Stomach smooth muscle (tissue), 2 donors: ENCODE measurements around the gene SEC24B.
"Not testable (repeated sequence)": the region's sequence is repeated elsewhere in the genome, so short reads cannot be mapped to it uniquely, and the experiment has no call there.

Experiments used
- H3K27ac ChIP-seq: one replicate; pipeline ENCODE4 v1.7.0; 2013; ENCODE audit warnings: mild to moderate bottlenecking, low read length, inconsistent platforms
- H3K27me3 ChIP-seq, 2 donors: one replicate each; pipeline ENCODE4 v1.7.0; 2013; ENCODE audit warnings: low read length in 2 of 2; ENCODE audit not compliant: insufficient read depth in 2 of 2, control insufficient read depth in 1 of 2
- H3K36me3 ChIP-seq, 2 donors: one replicate each; pipeline ENCODE4 v1.7.0; 2013; ENCODE audit warnings: low read length in 2 of 2; ENCODE audit not compliant: control insufficient read depth in 2 of 2, insufficient read depth in 2 of 2
- H3K4me1 ChIP-seq: one replicate; pipeline ENCODE4 v1.7.0; 2013; ENCODE audit warnings: low read length; ENCODE audit not compliant: control insufficient read depth, insufficient read depth
- H3K4me3 ChIP-seq, 2 donors: one replicate each; pipeline ENCODE4 v1.7.0; 2013; ENCODE audit warnings: low read length in 2 of 2
- H3K9ac ChIP-seq, 2 donors: one replicate each; pipeline ENCODE4 v1.7.0; 2013; ENCODE audit warnings: low read length in 2 of 2, mild to moderate bottlenecking in 1 of 2
- H3K9me3 ChIP-seq, 2 donors: one replicate each; pipeline ENCODE4 v1.7.0; 2013; ENCODE audit warnings: low read length in 2 of 2; ENCODE audit not compliant: control insufficient read depth in 2 of 2
- donor health status: healthy.
- donor health status: Pancreatic carcinoma.

The SEC24B gene

DNA sequence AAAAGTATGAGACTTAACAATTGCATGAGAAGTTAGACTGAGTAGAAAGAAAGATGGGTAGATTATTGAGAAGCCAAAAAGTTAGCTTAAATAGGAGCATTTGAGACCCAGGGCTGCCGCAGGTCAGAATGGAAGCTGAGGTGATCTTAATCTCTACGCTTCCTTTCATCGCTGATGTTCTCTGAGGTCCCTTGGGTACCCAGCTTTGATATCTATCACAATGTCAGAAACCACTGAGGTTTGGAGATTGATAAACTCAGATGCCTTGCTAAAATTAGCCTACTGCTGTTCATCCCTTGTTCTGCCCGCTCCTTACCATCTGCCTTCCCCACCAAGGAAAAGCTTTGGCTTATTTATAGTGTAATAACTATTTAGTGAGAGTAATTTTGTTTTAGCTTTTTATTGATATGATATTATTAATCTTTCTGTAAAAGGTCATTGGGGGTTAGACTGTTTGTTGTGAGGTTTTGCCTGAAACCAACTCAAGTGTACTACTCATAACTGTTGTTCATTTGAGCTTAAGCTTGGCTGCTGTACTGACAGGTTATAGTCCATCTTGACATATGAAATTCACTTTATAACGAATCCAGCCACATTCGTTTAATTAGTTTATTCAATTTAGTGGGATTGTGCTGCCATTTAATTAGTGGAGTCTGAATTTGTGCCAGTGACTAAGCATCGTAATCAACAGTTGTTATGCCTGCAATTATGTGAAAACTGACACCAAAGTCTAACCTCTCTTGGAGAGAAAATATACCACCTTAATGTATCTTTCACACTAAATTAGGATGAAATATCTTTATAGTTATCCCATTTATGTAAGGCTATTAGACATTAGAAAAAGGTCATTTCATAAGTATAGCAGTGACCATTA is 141.6 kb downstream of the SEC24B start:
- Histone ChIP-seq H3K4me3 (no peak overlapping the region), H3K4me1 (no peaks in the 10 kb centered on the region), H3K27me3 (no peaks in the 10 kb centered on the region), H3K9ac (no peak overlapping the region), H3K9me3 (no peaks in the 10 kb centered on the region), H3K27ac (no peak overlapping the region), H3K36me3 (no peaks in the 10 kb centered on the region)

GRCh38 chr4:109576462-109576861 is 142.8 kb downstream of the SEC24B start:
- no peak overlapping the region for H3K27ac ChIP-seq
- H3K4me3 ChIP-seq: no peak overlapping the region
- H3K9me3 ChIP-seq: no peaks in the 10 kb centered on the region
- H3K27me3 ChIP-seq: no peaks in the 10 kb centered on the region
- no peaks in the 10 kb centered on the region for H3K4me1 ChIP-seq
- H3K9ac ChIP-seq: no peak overlapping the region
- no peaks in the 10 kb centered on the region for H3K36me3 ChIP-seq

DNA sequence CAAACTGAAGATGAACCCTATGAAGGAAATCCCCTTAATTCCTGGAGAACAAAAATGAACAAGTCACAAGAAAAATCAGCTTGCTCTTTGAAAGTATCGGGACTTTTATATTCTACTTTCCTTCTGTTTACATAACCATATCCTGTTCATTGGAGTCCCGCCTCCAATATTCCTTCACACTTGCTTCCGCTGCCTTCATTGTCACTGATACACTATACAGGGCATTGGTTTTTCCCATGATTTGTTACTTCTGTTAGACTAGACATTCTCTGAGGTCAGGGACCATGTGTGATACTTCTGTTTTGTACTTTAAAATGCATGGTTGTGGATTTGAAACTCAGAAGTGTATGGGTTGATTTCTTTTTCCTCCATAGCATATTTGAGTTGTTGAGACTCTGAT is 145.2 kb downstream of the SEC24B start:
- Histone ChIP-seq H3K4me3 (no peak overlapping the region), H3K36me3 (no peaks in the 10 kb centered on the region), H3K9me3 (no peaks in the 10 kb centered on the region), H3K9ac (no peak overlapping the region), H3K27me3 (no peaks in the 10 kb centered on the region), H3K27ac (no peak overlapping the region), H3K4me1 (no peaks in the 10 kb centered on the region)

DNA sequence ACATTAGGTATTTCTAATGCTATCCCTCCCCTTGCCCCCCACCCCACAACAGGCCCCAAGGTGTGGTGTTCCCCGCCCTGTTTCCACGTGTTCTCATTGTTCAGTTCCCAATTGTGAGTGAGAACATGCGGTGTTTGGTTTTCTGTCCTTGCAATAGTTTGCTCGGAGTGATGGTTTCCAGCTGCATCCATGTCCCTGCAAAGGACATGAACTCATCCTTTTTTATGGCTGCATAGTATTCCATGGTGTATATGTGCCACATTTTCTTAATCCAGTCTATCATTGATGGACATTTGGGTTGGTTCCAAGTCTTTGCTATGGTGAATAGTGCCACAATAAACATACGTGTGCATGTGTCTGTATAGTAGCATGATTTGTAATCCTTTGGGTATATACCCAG is 146.4 kb downstream of the SEC24B start:
- not testable (repeated sequence) for H3K9ac ChIP-seq, H3K36me3 ChIP-seq, H3K27me3 ChIP-seq, H3K4me1 ChIP-seq, H3K4me3 ChIP-seq, H3K9me3 ChIP-seq, H3K27ac ChIP-seq

DNA sequence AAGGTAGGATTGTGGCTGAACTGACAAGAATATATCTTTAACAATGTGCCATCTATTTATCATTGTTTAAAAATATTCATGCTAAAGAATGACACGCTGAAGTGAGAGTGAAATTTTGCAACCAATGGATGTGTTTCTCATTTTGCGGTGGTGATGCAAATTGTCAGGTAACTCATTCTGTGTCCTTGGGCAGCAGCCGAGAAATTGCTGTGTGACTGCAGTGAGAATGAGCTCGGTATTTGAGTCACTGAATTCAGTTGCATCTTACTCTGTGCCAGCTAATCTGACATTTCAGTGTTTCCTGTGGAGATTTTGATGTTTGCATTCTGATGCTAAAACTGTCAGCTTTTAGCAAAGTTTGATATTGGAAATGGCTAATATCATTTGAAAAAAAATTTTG is 154.6 kb downstream of the SEC24B start:
- H3K36me3 ChIP-seq: no peaks in the 10 kb centered on the region
- H3K4me3 ChIP-seq: no peak overlapping the region
- H3K9ac ChIP-seq: no peak overlapping the region
- H3K9me3 ChIP-seq: no peaks in the 10 kb centered on the region
- H3K4me1 ChIP-seq: no peaks in the 10 kb centered on the region
- H3K27me3 ChIP-seq: no peaks in the 10 kb centered on the region
- no peak overlapping the region for H3K27ac ChIP-seq

DNA sequence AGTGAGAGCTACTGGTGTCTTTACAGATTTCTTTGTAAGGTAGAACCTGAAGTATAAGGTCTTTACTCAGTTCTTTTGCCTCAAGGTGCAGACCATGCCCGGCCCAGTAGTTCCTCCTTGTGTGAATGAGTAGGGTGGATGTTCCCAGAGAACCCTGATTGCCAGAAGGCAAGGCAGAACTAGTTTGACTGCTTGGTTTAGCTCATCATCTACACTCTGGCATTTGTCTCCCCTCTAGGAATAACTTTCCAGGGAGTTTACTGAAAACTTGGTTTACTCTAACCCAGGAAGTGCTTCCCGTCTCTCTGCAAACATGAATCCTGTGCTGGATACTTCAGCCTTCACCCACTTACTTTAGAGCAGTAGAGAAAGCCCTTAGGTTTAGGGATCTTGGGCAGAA is 155.5 kb downstream of the SEC24B start:
- Histone ChIP-seq H3K27ac (no peak overlapping the region), H3K9ac (no peak overlapping the region)

GRCh38 chr4:109589605-109590004 is 156.0 kb downstream of the SEC24B start:
- Histone ChIP-seq H3K27ac (no peak overlapping the region), H3K4me3 (no peak overlapping the region), H3K36me3 (no peaks in the 10 kb centered on the region), H3K4me1 (no peaks in the 10 kb centered on the region), H3K27me3 (no peaks in the 10 kb centered on the region), H3K9me3 (no peaks in the 10 kb centered on the region), H3K9ac (no peak overlapping the region)

More for the DNA sequence above, 155.5 kb downstream of the SEC24B start:
- Histone ChIP-seq H3K4me1 (no peaks in the 10 kb centered on the region), H3K27me3 (no peaks in the 10 kb centered on the region), H3K4me3 (no peak overlapping the region), H3K9me3 (no peaks in the 10 kb centered on the region), H3K36me3 (no peaks in the 10 kb centered on the region)
